Stimulated activated CD8-positive, alpha-beta memory T cell treated with anti-CD3 and anti-CD28 coated beads, Interleukin-15, amount 100 ng/mL, for 4 hours (primary cell): ENCODE results near the gene ZNF470.

ENCODE experiments used
- DNase-seq, 2 donors: peaks; one replicate each; pipeline ENCODE4 v3.0.0-alpha.2; 2020; ENCODE audit warnings: low read depth in 2 of 2

ZNF470 gene

DNA sequence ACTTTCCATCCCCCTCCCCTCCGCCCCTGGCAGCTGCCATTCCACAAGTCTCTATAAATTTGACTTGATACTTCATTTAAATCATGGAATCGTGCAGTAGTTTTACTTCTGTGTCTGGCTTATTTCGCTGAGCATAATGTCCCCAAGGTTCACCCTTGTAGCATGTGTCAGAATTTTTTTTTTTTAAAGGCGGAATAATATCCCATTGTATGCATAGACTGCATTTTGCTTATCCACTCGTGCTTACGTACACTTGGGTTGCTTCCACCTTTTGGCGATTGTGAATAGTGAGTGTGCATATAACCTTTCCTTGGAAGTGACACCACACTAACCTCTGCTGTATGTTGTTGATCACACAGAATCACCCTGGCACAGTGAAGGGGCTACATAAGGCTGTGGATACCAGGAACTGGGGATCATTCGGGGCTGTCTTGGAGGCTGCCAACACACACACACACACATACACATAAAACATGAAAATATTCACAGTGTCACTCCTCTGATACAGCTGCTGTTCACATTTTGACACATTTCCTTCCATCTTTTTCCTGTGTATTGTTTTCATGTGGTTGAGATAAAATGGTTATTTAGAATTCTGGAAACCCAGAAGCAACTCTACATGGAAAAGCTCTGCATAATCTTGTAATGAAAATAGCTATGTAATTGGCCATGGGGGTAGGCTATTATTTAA is 41.2 kb downstream of the ZNF470 start:
- DNase-seq: no peak

DNA sequence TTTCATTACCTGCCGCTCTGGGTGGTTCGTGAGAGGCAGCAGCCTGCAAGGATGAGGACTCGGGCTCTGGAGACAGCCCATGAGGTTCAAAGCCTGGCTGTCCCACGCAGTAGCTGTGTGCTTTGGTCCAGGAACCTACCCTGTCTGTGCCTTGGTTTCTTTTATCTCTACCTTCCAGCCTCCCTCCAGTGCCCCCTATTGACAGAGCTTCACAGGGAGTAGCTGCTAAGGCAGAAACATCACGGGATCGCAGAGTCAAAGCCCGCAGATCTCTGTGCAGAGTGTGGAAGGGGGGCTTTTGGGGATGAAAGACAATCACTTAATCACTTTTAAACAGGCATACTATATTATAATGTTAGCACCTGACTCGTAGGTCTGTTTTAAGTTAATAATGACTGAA is 44.0 kb downstream of the ZNF470 start:
- DNase-seq: no peak

DNA sequence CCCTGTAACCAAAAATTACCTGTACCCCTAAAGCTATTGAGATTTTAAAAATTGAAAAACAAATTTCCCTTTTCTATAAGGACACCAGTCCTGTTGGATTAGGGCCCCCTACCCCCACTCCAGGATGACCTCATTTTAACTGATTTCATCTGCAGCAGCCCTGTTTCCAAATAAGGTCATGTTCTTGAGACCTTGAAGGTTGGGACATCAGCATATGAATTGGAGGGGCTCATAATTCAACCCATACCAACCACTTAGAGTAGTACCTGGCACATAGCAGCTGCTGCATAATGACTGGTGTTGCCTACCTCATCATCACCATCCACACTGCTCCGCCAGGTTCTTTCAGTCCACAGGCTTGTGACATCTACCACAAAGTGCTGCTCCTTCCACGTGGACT is 45.5 kb downstream of the ZNF470 start:
- DNase-seq: no peak

DNA sequence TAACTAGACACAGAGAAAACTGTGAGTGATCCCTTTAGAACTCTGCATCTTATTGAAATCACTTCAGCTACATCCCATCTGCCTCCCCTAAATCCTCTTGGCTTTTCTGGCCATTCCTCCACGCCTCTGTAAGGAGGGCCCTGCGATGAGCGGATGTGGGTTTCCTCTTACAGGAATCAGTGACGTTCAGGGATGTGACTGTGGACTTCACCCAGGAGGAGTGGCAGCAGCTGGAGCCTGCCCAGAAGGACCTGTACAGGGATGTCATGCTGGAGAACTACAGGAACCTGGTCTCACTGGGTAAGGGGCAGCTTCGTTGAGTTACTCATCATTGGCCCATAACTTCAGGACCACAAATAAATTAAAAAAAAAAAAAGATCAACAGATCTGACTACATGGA is 46.4 kb downstream of the ZNF470 start:
- no peak for DNase-seq

DNA sequence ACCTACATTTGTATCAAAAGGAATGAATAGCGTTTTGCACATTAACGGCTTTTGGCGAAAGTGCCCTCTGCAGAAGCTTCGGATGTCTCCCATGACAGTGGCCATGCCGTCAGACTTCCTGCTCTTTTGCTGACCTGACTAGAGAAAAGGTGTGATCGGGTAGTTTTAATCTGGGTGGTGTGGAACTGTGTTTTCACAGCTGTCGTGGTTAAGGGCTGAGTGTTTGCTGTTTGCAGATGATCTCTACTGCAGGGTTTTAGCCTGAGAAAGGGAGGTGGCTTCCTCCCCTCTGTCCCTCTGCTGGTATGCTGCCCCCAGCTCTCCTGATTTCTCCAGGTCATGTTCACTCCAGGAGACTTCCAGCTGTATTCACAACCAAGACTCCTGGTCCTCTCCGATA is 50.3 kb downstream of the ZNF470 start:
- DNase-seq: no peak

DNA sequence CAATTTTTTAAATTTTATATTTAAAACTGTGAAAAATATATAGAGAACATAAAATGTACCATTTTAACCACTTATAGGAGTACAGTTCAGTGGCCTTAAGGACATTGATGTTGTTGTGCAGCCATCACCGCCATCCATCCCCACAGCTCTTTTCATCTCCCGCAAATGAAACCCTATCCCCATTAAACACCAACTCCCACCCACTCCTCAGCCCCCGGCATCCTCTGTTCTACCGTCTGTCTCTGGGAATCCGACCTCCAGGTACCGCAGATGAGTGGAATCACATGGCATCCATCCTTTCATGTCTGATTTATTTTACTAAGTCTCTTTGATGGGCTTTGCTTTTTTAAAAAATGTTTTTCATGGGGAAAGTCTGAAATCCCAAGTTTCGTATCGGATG is 51.9 kb downstream of the ZNF470 start:
- DNase-seq: no peak

DNA sequence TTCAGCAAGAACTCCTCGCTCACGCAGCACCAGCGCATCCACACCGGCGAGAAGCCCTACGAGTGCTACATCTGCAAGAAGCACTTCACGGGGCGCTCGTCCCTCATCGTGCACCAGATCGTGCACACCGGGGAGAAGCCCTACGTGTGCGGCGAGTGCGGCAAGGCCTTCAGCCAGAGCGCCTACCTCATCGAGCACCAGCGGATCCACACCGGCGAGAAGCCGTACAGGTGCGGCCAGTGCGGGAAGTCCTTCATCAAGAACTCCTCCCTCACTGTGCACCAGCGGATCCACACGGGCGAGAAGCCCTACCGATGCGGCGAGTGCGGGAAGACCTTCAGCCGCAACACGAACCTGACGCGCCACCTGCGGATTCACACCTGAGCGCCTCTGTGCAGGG is 55.1 kb downstream of the ZNF470 start:
- no peak for DNase-seq

DNA sequence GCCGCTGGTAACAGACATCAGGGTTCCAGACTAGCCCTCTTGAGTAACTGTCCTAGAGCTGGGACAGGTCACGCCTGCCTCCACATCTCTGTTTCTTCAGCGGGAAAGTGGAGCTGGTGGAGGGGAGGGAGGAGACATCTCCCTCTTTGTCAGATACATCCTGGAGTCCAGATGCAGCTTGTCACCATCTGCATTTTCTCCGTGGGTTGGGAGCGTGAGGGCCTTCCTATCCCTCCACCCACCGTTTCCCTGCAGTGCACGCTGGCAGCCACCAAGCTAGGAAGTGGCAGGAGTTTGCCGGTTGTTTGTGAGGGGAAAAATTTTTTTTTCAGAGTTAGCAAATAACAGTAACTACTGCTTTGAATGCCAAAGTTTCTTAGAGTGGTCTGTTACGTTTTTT is 55.7 kb downstream of the ZNF470 start:
- no peak for DNase-seq

DNA sequence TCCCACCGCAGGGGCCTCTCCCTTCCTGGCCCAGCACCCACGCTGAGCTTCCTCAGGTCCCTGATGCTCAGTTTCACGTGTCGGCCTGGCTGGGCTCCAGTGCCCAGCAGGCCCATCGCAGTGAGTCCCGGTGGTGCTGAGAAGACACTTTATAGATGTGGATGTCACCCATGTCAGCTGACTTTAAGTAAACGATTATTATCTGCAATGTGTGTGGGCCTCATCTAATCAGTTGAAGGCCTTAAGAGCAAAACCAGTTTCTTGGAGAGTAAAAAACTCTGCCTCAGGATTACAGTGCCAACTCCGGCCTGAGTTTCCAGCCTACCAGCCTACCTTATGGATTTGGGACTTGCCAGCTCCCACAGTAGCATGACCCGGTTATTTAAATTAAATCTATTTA is 58.4 kb downstream of the ZNF470 start:
- DNase-seq: no peak

DNA sequence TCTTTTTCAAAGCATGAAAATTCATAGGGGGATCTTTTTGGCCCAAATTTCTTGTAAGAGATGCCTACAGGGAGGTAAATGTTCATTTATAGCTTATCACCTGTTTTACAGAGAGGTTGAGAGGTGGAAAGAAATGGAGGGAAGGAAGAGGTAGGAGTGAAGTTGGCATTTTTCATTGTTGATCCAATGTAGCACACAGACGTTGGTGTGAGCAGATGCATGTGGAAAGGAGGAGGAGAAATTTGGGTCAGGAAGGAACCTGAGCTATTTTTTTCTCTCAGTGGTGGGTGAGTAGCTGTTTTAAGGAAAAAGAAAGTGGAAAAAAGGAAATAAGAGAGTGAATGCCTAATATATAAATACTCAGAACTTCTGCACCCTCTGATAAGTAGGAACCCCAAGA is 65.8 kb downstream of the ZNF470 start:
- no peak for DNase-seq

DNA sequence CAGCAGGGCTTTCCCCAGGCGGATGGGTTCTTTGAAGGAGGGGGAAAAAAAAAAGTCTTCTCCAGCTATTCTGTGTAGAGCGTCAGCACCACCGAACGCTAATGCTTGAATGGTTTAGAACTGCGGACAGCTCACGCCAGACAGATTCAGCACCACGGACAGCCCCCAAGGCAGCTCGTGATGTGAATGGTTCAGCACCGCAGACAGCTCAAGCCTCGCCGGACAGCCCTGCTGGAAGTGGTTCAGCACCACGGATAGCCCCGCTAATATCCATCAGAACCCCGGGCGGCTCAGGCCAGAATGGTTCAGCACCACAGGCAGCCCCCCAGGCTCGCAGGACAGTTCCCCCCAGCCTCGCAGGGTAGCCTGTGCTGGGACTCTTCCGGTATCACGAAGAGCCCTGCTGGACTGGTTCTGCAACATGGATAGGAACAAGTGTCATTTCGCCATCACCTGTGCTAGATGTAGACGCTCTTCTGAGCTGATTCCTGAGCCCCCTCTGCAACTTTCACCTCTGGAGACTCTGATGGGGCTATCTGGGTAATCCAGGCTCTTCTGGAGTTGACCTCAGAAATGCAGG is 70.8 kb downstream of the ZNF470 start:
- DNase-seq: no peak
